A549 (cell line): ENCODE data around the gene PPA1. TPM values are rescaled to one million over a fixed set of nuclear protein-coding genes. Genes with fewer than 3 reads are reported as not detected.

Experiments used
- ATAC-seq, 2 experiments: fragments of 200-7000 bp in 1 of 2; fragments of >200 bp in 1 of 2; cut with Nextera tagmentation in 1 of 2; cut with Tn5 transposase in 1 of 2; 3 replicates each; pipeline versions ENCODE4 v1.8.0 to v1.9.1; 2018 to 2020; ENCODE audit warnings: mild to moderate bottlenecking in 1 of 2, moderate library complexity in 1 of 2
- CTCF ChIA-PET: fragments of 300-600 bp; sonication (Branson Sonifier 250); formaldehyde crosslinking; extraction: SDS; loops from one replicate; lab custom pipeline; 2021; ENCODE audit warnings: antibody characterized with exemption, inconsistent platforms; lab: Yijun Ruan, JAX
- POLR2A ChIA-PET: fragments of 350-600 bp; formaldehyde crosslinking; extraction: SDS; loops from one replicate; lab custom pipeline; 2021; ENCODE audit warnings: antibody characterized with exemption, inconsistent platforms; lab: Yijun Ruan, JAX
- DNase-seq, 2 experiments: peaks; one replicate each; pipeline versions ENCODE4 v3.0.0 to v3.0.0-alpha.2; 2011 to 2016; ENCODE audit warnings: low read depth in 1 of 2, low spot score in 1 of 2
- FAIRE-seq: peaks from 2 replicates; lab custom pipeline; 2011; peaks lifted over from hg19 to GRCh38; lab: Jason Lieb, UNC
- H3K27ac ChIP-seq, 2 experiments: fragments of >200 bp; sonication (Bioruptor Twin); formaldehyde crosslinking; 3 replicates each; pipeline ENCODE4 v1.5.1; 2016 to 2017
- H3K4me1 ChIP-seq: fragments of >200 bp; sonication (Bioruptor Twin); formaldehyde crosslinking; 3 replicates; pipeline ENCODE4 v1.6.1; 2016
- H3K4me2 ChIP-seq: fragments of >200 bp; sonication (Bioruptor Twin); formaldehyde crosslinking; 3 replicates; pipeline ENCODE4 v1.6.1; 2016
- H3K4me3 ChIP-seq: fragments of >200 bp; sonication (Bioruptor Twin); formaldehyde crosslinking; 3 replicates; pipeline ENCODE4 v1.5.1; 2016
- H3K9me3 ChIP-seq: fragments of >200 bp; sonication (Bioruptor Twin); formaldehyde crosslinking; 3 replicates; pipeline ENCODE4 v1.6.1; 2016
- BHLHE40 ChIP-seq: IDR thresholded peaks from 2 replicates; pipeline ENCODE4 v1.6.1; 2012; ENCODE audit warnings: low read depth, low read length, inconsistent platforms
- CBX8 ChIP-seq: fragments of 200-600 bp; sonication (generic); IDR thresholded peaks from 2 replicates; pipeline ENCODE4 v1.6.1; 2016
- CHD2 ChIP-seq: fragments of 150-350 bp; IDR thresholded peaks from 2 replicates; pipeline ENCODE4 v1.6.1; 2014; ENCODE audit warnings: low read length; ENCODE audit not compliant: partially characterized antibody
- EHF ChIP-seq: fragments of 250-450 bp; sonication (Bioruptor Pico); IDR thresholded peaks from 2 replicates; pipeline ENCODE4 v1.5.0; 2020; ENCODE audit warnings: mild to moderate bottlenecking
- EHMT2 ChIP-seq: fragments of 200-600 bp; sonication (generic); IDR thresholded peaks from 2 replicates; pipeline ENCODE4 v1.6.1; 2016; ENCODE audit warnings: antibody characterized with exemption, low read depth, mild to moderate bottlenecking, moderate library complexity
- FOSB ChIP-seq: fragments of 250-450 bp; sonication (Bioruptor Pico); IDR thresholded peaks from 2 replicates; pipeline ENCODE4 v1.5.0; 2020; ENCODE audit warnings: mild to moderate bottlenecking, moderate library complexity
- GATA3 ChIP-seq: IDR thresholded peaks from 2 replicates; pipeline ENCODE4 v1.6.1; 2012; ENCODE audit warnings: borderline replicate concordance
- HMGXB4 ChIP-seq: fragments of 250-450 bp; sonication (Bioruptor Pico); IDR thresholded peaks from 2 replicates; pipeline ENCODE4 v1.5.0; 2021; ENCODE audit warnings: mild to moderate bottlenecking, moderate library complexity, borderline replicate concordance
- JUN ChIP-seq, 2 experiments: fragments of >200 bp; sonication (Bioruptor Twin); formaldehyde crosslinking; IDR thresholded peaks; 2 replicates in 1 of 2; 3 replicates in 1 of 2; pipeline ENCODE4 v1.6.1; 2016 to 2017
- MAFK ChIP-seq: fragments of 450-650 bp; IDR thresholded peaks from 2 replicates; pipeline ENCODE4 v1.6.1; 2014; ENCODE audit not compliant: partially characterized antibody
- MAX ChIP-seq: IDR thresholded peaks from 2 replicates; pipeline ENCODE4 v1.6.1; 2012
- MAZ ChIP-seq: fragments of 150-350 bp; IDR thresholded peaks from 2 replicates; pipeline ENCODE4 v1.6.1; 2014; ENCODE audit warnings: antibody characterized with exemption, low read depth, low read length, borderline replicate concordance
- MYC ChIP-seq: IDR thresholded peaks from 2 replicates; pipeline ENCODE4 v1.6.1; 2012; ENCODE audit warnings: mild to moderate bottlenecking, inconsistent platforms, low read length, improper control_type of control experiment, borderline replicate concordance
- NFE2L2 ChIP-seq: fragments of 150-350 bp; conservative IDR thresholded peaks from 2 replicates; pipeline ENCODE4 v1.6.1; 2014; ENCODE audit warnings: low read length
- NR3C1 ChIP-seq: fragments of >200 bp; sonication (Bioruptor Twin); formaldehyde crosslinking; IDR thresholded peaks from 3 replicates; pipeline ENCODE4 v1.6.1; 2017
- PBX3 ChIP-seq: IDR thresholded peaks from 2 replicates; pipeline ENCODE4 v1.6.1; 2012
- POLR2AphosphoS2 ChIP-seq: conservative IDR thresholded peaks from 2 replicates; pipeline ENCODE4 v1.6.1; 2012; ENCODE audit warnings: low read length, improper control_type of control experiment, inconsistent platforms
- RAD21 ChIP-seq, 2 experiments: fragments of >200 bp in 1 of 2; sonication (Bioruptor Twin) in 1 of 2; formaldehyde crosslinking in 1 of 2; IDR thresholded peaks in 1 of 2; conservative IDR thresholded peaks in 1 of 2; 2 replicates in 1 of 2; 3 replicates in 1 of 2; pipeline ENCODE4 v1.6.1; 2012 to 2018; ENCODE audit warnings: inconsistent platforms in 1 of 2
- RARB ChIP-seq: fragments of 250-450 bp; sonication (Bioruptor Pico); IDR thresholded peaks from 2 replicates; pipeline ENCODE4 v1.8.0; 2021; ENCODE audit warnings: mild to moderate bottlenecking, moderate library complexity
- RCOR1 ChIP-seq: fragments of 150-350 bp; IDR thresholded peaks from 2 replicates; pipeline ENCODE4 v1.6.1; 2014; ENCODE audit warnings: antibody characterized with exemption, low read length, low read depth
- RFX5 ChIP-seq: fragments of 450-650 bp; IDR thresholded peaks from 2 replicates; pipeline ENCODE4 v1.7.1; 2014; ENCODE audit warnings: antibody characterized with exemption, mild to moderate bottlenecking, moderate library complexity
- SREBF2 ChIP-seq: fragments of 450-650 bp; IDR thresholded peaks from 2 replicates; pipeline ENCODE4 v1.6.1; 2014; ENCODE audit warnings: mild to moderate bottlenecking, moderate library complexity
- USF2 ChIP-seq: fragments of 450-650 bp; IDR thresholded peaks from 2 replicates; pipeline ENCODE4 v1.6.1; 2014; ENCODE audit warnings: antibody characterized with exemption
- ZC3H11A ChIP-seq: fragments of 450-650 bp; IDR thresholded peaks from 2 replicates; pipeline ENCODE4 v1.6.1; 2014; ENCODE audit warnings: antibody characterized with exemption, mild to moderate bottlenecking
- ZNF302 ChIP-seq: fragments of 250-450 bp; sonication (Bioruptor Pico); IDR thresholded peaks from 2 replicates; pipeline ENCODE4 v1.9.0; 2021; ENCODE audit warnings: inconsistent platforms, mild to moderate bottlenecking, moderate library complexity
- WGBS: methylation state at CpG from one replicate; pipeline ENCODE4 v1.1.6; 2017; ENCODE audit errors: missing lambda C conversion rate; 5-methylcytosine and 5-hydroxymethylcytosine counted together
- polyA plus RNA-seq, 4 experiments: library from polyadenylated mRNA; depleted of rRNA in 3 of 4; stranded (reverse); fragments of >200 nt; fragmentation: RNase III in 1 of 4; extraction: RNeasy Plus Mini Kit Qiagen cat#74134 plus additional on column Dnase treatment in 1 of 4; gene quantifications; 2 replicates in 3 of 4; 3 replicates in 1 of 4; pipeline ENCODE4 v1.2.3, GENCODE V29; 2011 to 2017

Gene PPA1
- polyA plus RNA-seq, 2 of the 4 experiments (the other 2 are of a cell fraction) = 205 to 273 TPM

- Histone ChIP-seq H3K4me2 (no peak overlapping the region), H3K9me3 (no peaks in the 10 kb centered on the region), H3K27ac (no peak overlapping the region), H3K4me3 (no peak overlapping the region), H3K4me1 (no peaks in the 10 kb centered on the region)
- ATAC-seq (no peak), FAIRE-seq (no peak), DNase-seq (no peak)
- POLR2A ChIA-PET = no interaction called here
- no peak for TF ChIP-seq MAZ
- TF ChIP-seq RAD21 (conservative IDR thresholded peaks at IDR 0.05 in 1 of 2, IDR thresholded peaks at IDR 0.05 in 1 of 2) = no peak
- no peak for TF ChIP-seq EHMT2
- TF ChIP-seq USF2 = no peak
- no peak for TF ChIP-seq RCOR1
- no peak for TF ChIP-seq SREBF2
- CTCF ChIA-PET = interaction anchor here (1.0 to 3.0 kb wide), 5 partner anchors 9 to 181 kb away, joined by 3 to 10 read pairs (median 5); no protein-coding TSS in a partner anchor
- 84% methylated on average over 5 of the region's 5 CpGs for WGBS
Measured at GRCh38 chr10:70206762-70207161, 26.5 kb downstream of the PPA1 start.

- Histone ChIP-seq H3K4me1 (no peaks in the 10 kb centered on the region), H3K27ac (no peak overlapping the region), H3K4me3 (no peak overlapping the region), H3K9me3 (0 out of 3 replicates have a peak, but pooled peaks cover 4% of the 10 kb centered on the region), H3K4me2 (no peak overlapping the region)
- FAIRE-seq = no peak
- ChIA-PET POLR2A (no interaction called here), CTCF (no interaction called here)
- TF ChIP-seq ZNF302 (CRISPR knock-in tag) (no peak), MAFK (peak; percentile 47), NFE2L2 (peak; percentile 49; the same call in 1 of the 2 replicates)
- 87% methylated on average over 1 of the region's 1 CpG for WGBS
- no peak for DNase-seq
- no peak for ATAC-seq
Measured at GRCh38 chr10:70201105-70201504, 32.1 kb downstream of the PPA1 start.

- Histone ChIP-seq H3K27ac (no peak overlapping the region), H3K4me2 (no peak overlapping the region)
- 93% methylated on average over 5 of the region's 5 CpGs for WGBS
- no peak for ATAC-seq
- CTCF ChIA-PET = interaction anchor here (0.6 to 1.8 kb wide), 7 partner anchors 9 to 228 kb away, joined by 3 to 6 read pairs (median 4); partner anchors contain the start of gene TYSND1
- TF ChIP-seq RFX5 (no peak), RCOR1 (no peak), EHF (CRISPR knock-in tag) (no peak), RARB (CRISPR knock-in tag) (no peak), NR3C1 (no peak), CHD2 (no peak), POLR2AphosphoS2 (no peak)
- TF ChIP-seq, all 56 proteins: peak for 0
- H3K4me3 ChIP-seq = no peak overlapping the region
- peaks cover 4% of the 10 kb centered on the region; the same call in 2 of the 3 replicates for H3K4me1 ChIP-seq
- H3K9me3 ChIP-seq = 0 out of 3 replicates have a peak, but pooled peaks cover 4% of the 10 kb centered on the region
- POLR2A ChIA-PET = interaction anchor here (1.0 to 1.2 kb wide), 2 partner anchors 28 to 52 kb away, joined by 3 to 7 read pairs; partner anchors contain the start of genes SAR1A and TYSND1
- DNase-seq = no peak
- no peak for FAIRE-seq
Measured at GRCh38 chr10:70198696-70199466, 34.3 kb downstream of the PPA1 start.

GRCh38 chr10:70197235-70197945 is 35.8 kb downstream of the PPA1 start:
- Histone ChIP-seq H3K9me3 (0 out of 3 replicates have a peak, but pooled peaks cover 4% of the 10 kb centered on the region), H3K4me1 (peaks cover 8% of the 10 kb centered on the region; the same call in 2 of the 3 replicates), H3K4me3 (no peak overlapping the region), H3K4me2 (no peak overlapping the region), H3K27ac (no peak overlapping the region)
- WGBS = 89% methylated on average over 7 of the region's 7 CpGs
- ATAC-seq (no peak), DNase-seq (no peak), FAIRE-seq (no peak)
- CTCF ChIA-PET = interaction anchor here (0.6 to 1.8 kb wide), 6 partner anchors 9 to 167 kb away, joined by 3 to 5 read pairs (median 3); partner anchors contain the start of gene TYSND1
- POLR2A ChIA-PET = no interaction called here
- TF ChIP-seq ZC3H11A (no peak), FOSB (CRISPR knock-in tag) (no peak), GATA3 (no peak), JUN (IDR thresholded peaks at IDR 0.05) (no peak), HMGXB4 (CRISPR knock-in tag) (no peak), MAX (no peak), MYC (no peak), BHLHE40 (no peak), CHD2 (no peak), PBX3 (no peak), CBX8 (no peak)
